UCSD-AML1 (cell line): ENCODE measurements around the gene PSORS1C1.

Experiments used
- DNase-seq: peaks from one replicate; lab custom pipeline; 2025; ENCODE audit not compliant: unreplicated experiment; lab: John Stamatoyannopoulos, UW

Gene PSORS1C1

GRCh38 chr6:31125586-31126363, 11.2 kb downstream of the PSORS1C1 start:
- DNase-seq = no peak

- no peak for DNase-seq
These were observed 12.0 kb downstream of the PSORS1C1 start for GRCh38 chr6:31126396-31127175.

GRCh38 chr6:31128093-31128676, 13.6 kb downstream of the PSORS1C1 start:
- peak; percentile 39 for DNase-seq

- no peak for DNase-seq
These were observed 14.5 kb downstream of the PSORS1C1 start for GRCh38 chr6:31129130-31129529.

- DNase-seq = no peak
These were observed 16.2 kb downstream of the PSORS1C1 start for GRCh38 chr6:31130751-31131150.

- no peak for DNase-seq
These were observed 17.0 kb downstream of the PSORS1C1 start for GRCh38 chr6:31131595-31131994.

- DNase-seq = no peak
These were observed 18.2 kb downstream of the PSORS1C1 start for GRCh38 chr6:31132806-31133205.

- DNase-seq = no peak
These were observed 21.1 kb downstream of the PSORS1C1 start for GRCh38 chr6:31135710-31136109.

- DNase-seq = no peak
These were observed 24.4 kb downstream of the PSORS1C1 start, which contains the start of gene PSORS1C2 for GRCh38 chr6:31138982-31139381. TSS of gene PSORS1C2 (minus strand) at chr6:31139066. CDS start at chr6:31139026, 40 bp downstream.

GRCh38 chr6:31139599-31139998, 25.0 kb downstream of the PSORS1C1 start:
- no peak for DNase-seq

GRCh38 chr6:31140643-31141042, 26.0 kb downstream of the PSORS1C1 start:
- no peak for DNase-seq

- DNase-seq = no peak
These were observed 27.8 kb downstream of the PSORS1C1 start for GRCh38 chr6:31142361-31142761.

- DNase-seq = no peak
These were observed 28.5 kb downstream of the PSORS1C1 start for GRCh38 chr6:31143148-31143547.

- no peak for DNase-seq
These were observed 29.8 kb downstream of the PSORS1C1 start for GRCh38 chr6:31144296-31144969.

GRCh38 chr6:31144970-31145340, 30.4 kb downstream of the PSORS1C1 start:
- DNase-seq = no peak

GRCh38 chr6:31145386-31145785, 30.8 kb downstream of the PSORS1C1 start:
- no peak for DNase-seq

- DNase-seq = no peak
These were observed 35.3 kb downstream of the PSORS1C1 start for GRCh38 chr6:31149827-31150447.

GRCh38 chr6:31152781-31153180, 38.2 kb downstream of the PSORS1C1 start:
- DNase-seq = no peak

- DNase-seq = no peak
These were observed 39.8 kb downstream of the PSORS1C1 start for GRCh38 chr6:31154436-31154835.

- no peak for DNase-seq
These were observed 42.0 kb downstream of the PSORS1C1 start for GRCh38 chr6:31156641-31157040.
